ENCODE results near the gene HMCN2.

- TF ChIP-seq CTCF (IDR thresholded peaks at IDR 0.05) (no peak), EZH2 (IDR thresholded peaks at IDR 0.05; ENCODE audit: borderline replicate concordance, insufficient read depth, low read depth, low read length, poor library complexity, severe bottlenecking) (no peak)
Observed at GRCh38 chr9:130383979-130384676, 118.6 kb downstream of the HMCN2 start.
